Measurements from ENCODE around the gene CBR4.
A peak's percentile ranks its signal among the peaks of the same experiment; 100 is the strongest.

Gene CBR4

GRCh38 chr4:169033660-169034059 is 23.6 kb upstream of the CBR4 start:
- DNase-seq (ENCODE audit: low spot score), result no peak

- no peak for DNase-seq (ENCODE audit: low spot score)
Observed at GRCh38 chr4:169032883-169033645, 23.0 kb upstream of the CBR4 start.

- DNase-seq (ENCODE audit: low spot score), result no peak
Observed at GRCh38 chr4:169032194-169032593, 22.1 kb upstream of the CBR4 start.

- DNase-seq (ENCODE audit: low spot score), result no peak
Observed at GRCh38 chr4:169031392-169031791, 21.3 kb upstream of the CBR4 start.

- DNase-seq (ENCODE audit: low spot score), result peak; percentile 47
Observed at GRCh38 chr4:169030562-169030982, 20.5 kb upstream of the CBR4 start.

- DNase-seq (ENCODE audit: low spot score), result no peak
Observed at GRCh38 chr4:169029947-169030346, 19.9 kb upstream of the CBR4 start.

- no peak for DNase-seq (ENCODE audit: low spot score)
Observed at GRCh38 chr4:169027663-169028062, 17.6 kb upstream of the CBR4 start.

GRCh38 chr4:169025184-169025583 is 15.1 kb upstream of the CBR4 start:
- no peak for DNase-seq (ENCODE audit: low spot score)

GRCh38 chr4:169024762-169025161 is 14.7 kb upstream of the CBR4 start:
- DNase-seq (ENCODE audit: low spot score), result no peak

- no peak for DNase-seq (ENCODE audit: low spot score)
Observed at GRCh38 chr4:169018406-169018805, 8.4 kb upstream of the CBR4 start.

- DNase-seq (ENCODE audit: low spot score), result no peak
Observed at GRCh38 chr4:169017971-169018370, 7.9 kb upstream of the CBR4 start.

- no peak for DNase-seq (ENCODE audit: low spot score)
Observed at GRCh38 chr4:169015186-169015623, 5.2 kb upstream of the CBR4 start.

GRCh38 chr4:169014586-169014985 is 4.5 kb upstream of the CBR4 start:
- no peak for DNase-seq (ENCODE audit: low spot score)

GRCh38 chr4:169013396-169013795 is 3.3 kb upstream of the CBR4 start:
- no peak for DNase-seq (ENCODE audit: low spot score)

GRCh38 chr4:169012049-169012448 is 2.0 kb upstream of the CBR4 start:
- no peak for DNase-seq (ENCODE audit: low spot score)

- DNase-seq (ENCODE audit: low spot score), result peak; percentile 50
Observed at GRCh38 chr4:169009286-169010124, 550 bp downstream of the CBR4 start.

GRCh38 chr4:169005453-169006099 is 4.5 kb downstream of the CBR4 start:
- no peak for DNase-seq (ENCODE audit: low spot score)

GRCh38 chr4:169000315-169000714 is 9.7 kb downstream of the CBR4 start:
- no peak for DNase-seq (ENCODE audit: low spot score)

GRCh38 chr4:168999809-169000208 is 10.2 kb downstream of the CBR4 start:
- no peak for DNase-seq (ENCODE audit: low spot score)

GRCh38 chr4:168998596-168998995 is 11.5 kb downstream of the CBR4 start:
- DNase-seq (ENCODE audit: low spot score), result no peak

GRCh38 chr4:168995537-168996295 is 14.3 kb downstream of the CBR4 start:
- DNase-seq (ENCODE audit: low spot score), result no peak

- DNase-seq (ENCODE audit: low spot score), result no peak
Observed at GRCh38 chr4:168994958-168995357, 15.1 kb downstream of the CBR4 start.

Measured in kidney capillary endothelial cell (primary cell).